GM19438 (cell line): ENCODE results near the gene STARD3.
"Not testable (repeated sequence)": the region's sequence is repeated elsewhere in the genome, so short reads cannot be mapped to it uniquely, and the experiment has no call there.

ENCODE experiments used
- ATAC-seq: cut with Tn5 transposase; IDR thresholded peaks from one replicate; pipeline ENCODE4 v1.9.1; 2021; ENCODE audit warnings: low read depth; ENCODE audit not compliant: unreplicated experiment

STARD3 gene

GRCh38 chr17:39687101-39687545 is 50.2 kb downstream of the STARD3 start:
- ATAC-seq, result no peak

GRCh38 chr17:39687546-39688474 is 50.9 kb downstream of the STARD3 start, which contains the start of gene PGAP3:
Gene PGAP3 (minus strand): TSS chr17:39688057. CDS start chr17:39688014, 43 bp downstream.
- peak; percentile 83 for ATAC-seq

GRCh38 chr17:39688475-39688835 is 51.5 kb downstream of the STARD3 start:
- ATAC-seq, result no peak

- no peak for ATAC-seq
Observed at GRCh38 chr17:39688945-39689344, 52.0 kb downstream of the STARD3 start.

- ATAC-seq, result no peak
Observed at GRCh38 chr17:39694593-39694992, 57.6 kb downstream of the STARD3 start.

GRCh38 chr17:39695089-39695474 is 58.1 kb downstream of the STARD3 start:
- ATAC-seq, result no peak

GRCh38 chr17:39696731-39697130 is 59.8 kb downstream of the STARD3 start:
- no peak for ATAC-seq

- ATAC-seq, result no peak
Observed at GRCh38 chr17:39697961-39698360, 61.0 kb downstream of the STARD3 start.

- not testable (repeated sequence) for ATAC-seq
Observed at GRCh38 chr17:39699157-39699817, 62.3 kb downstream of the STARD3 start.

- no peak for ATAC-seq
Observed at GRCh38 chr17:39699818-39700147, 62.8 kb downstream of the STARD3 start, which contains the start of gene ERBB2. Gene ERBB2 (plus strand): TSS chr17:39700064. CDS start chr17:39700239, 175 bp downstream.

GRCh38 chr17:39700148-39700987 is 63.4 kb downstream of the STARD3 start:
- ATAC-seq, result no peak

GRCh38 chr17:39701012-39701783 is 64.3 kb downstream of the STARD3 start:
- ATAC-seq, result no peak

- ATAC-seq, result no peak
Observed at GRCh38 chr17:39701784-39702422, 65.0 kb downstream of the STARD3 start.

GRCh38 chr17:39702901-39703893 is 66.3 kb downstream of the STARD3 start:
- ATAC-seq, result no peak

GRCh38 chr17:39703913-39704312 is 67.0 kb downstream of the STARD3 start:
- ATAC-seq, result no peak

GRCh38 chr17:39704821-39705551 is 68.0 kb downstream of the STARD3 start:
- no peak for ATAC-seq

GRCh38 chr17:39705786-39706348 is 68.9 kb downstream of the STARD3 start:
- ATAC-seq, result no peak
